Activated CD8-positive, alpha-beta memory T cell treated with anti-CD3 and anti-CD28 coated beads for 1 hour (primary cell): Measurements from ENCODE around the gene GABRR2.
A peak's percentile ranks its signal among the peaks of the same experiment; 100 is the strongest.
"Not testable (repeated sequence)": the region's sequence is repeated elsewhere in the genome, so short reads cannot be mapped to it uniquely, and the experiment has no call there.

Experiments
- DNase-seq, 2 donors: peaks; one replicate each; pipeline ENCODE4 v3.0.0-alpha.2; 2020; ENCODE audit warnings: low read depth in 1 of 2; ENCODE audit errors: extremely low read depth in 1 of 2

The GABRR2 gene

DNA sequence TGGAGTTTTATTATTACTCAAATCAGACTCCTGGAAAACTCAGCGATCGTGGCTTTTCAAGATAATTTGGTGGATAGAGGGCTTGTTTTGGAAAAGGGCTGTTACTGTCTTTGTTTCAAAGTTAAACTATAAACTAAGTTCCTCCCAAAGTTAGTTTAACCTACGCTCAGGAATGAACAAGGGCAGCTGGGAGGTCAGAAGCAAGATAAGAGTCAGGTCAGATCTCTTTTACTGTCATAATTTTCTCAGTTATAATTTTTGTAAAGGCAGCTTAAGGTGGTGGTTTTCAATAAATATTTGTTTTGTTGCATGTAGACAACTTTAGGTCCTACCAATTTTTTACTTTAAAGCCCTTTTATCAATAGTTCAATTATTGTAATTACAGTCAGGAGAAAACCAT lies 9.2 kb upstream of the GABRR2 start:
- DNase-seq, result no peak

- DNase-seq, result no peak
Measured at GRCh38 chr6:89323511-89323971, 8.4 kb upstream of the GABRR2 start.

GRCh38 chr6:89321131-89321970 lies 6.3 kb upstream of the GABRR2 start:
- no peak for DNase-seq

DNA sequence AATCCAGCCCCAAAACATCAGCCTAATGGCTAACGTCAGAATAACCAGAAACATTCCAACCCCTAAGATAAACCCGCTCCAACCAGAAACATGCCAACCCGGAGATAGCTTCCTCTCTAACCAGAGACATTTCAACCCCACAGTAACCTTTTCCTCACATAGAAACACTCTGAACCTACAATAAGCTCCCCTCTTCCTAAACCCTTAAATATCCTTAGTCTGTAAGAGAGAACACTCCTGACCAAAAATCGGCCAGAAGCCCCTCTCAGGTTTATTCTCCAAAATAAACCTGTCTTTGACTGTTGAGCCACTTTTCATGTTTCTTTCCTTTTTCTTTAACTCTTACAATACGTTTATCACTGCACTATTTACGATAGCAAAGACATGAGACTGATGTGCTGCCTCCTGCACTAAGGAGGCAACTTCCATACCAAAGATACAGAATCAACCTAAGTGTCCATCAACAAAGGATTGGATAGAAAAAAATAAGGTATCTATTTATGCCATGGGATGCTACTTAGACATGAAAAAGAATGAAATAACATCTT lies 5.0 kb upstream of the GABRR2 start:
- DNase-seq, result no peak

- DNase-seq, result no peak
Measured at GRCh38 chr6:89317067-89317466, 2.0 kb upstream of the GABRR2 start.

DNA sequence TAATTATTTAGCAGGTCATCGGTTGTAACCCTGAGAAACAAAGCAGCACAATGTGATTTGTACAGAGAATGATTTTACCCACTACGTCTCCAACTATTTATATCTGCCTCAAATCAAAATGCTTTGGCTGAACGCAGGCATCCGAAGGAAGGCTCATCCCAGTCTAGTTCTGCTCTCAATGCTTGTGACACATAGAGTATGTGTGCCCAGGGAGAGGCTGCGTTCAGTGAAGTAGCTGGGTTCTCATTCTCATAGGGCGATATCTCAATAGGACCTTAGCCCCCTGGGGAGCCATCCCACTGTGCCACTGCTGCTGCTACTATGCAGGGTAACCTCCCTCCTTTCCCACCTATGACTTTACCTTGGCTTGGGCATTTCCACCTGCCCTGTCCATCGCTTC lies 407 bp downstream of the GABRR2 start:
- DNase-seq, result no peak

- DNase-seq, result no peak
Measured at GRCh38 chr6:89313006-89313405, 2.1 kb downstream of the GABRR2 start.

GRCh38 chr6:89311853-89312531 lies 3.1 kb downstream of the GABRR2 start:
- no peak for DNase-seq

GRCh38 chr6:89311530-89311852 lies 3.6 kb downstream of the GABRR2 start:
- DNase-seq, result no peak

GRCh38 chr6:89310929-89311328 lies 4.2 kb downstream of the GABRR2 start:
- no peak for DNase-seq

DNA sequence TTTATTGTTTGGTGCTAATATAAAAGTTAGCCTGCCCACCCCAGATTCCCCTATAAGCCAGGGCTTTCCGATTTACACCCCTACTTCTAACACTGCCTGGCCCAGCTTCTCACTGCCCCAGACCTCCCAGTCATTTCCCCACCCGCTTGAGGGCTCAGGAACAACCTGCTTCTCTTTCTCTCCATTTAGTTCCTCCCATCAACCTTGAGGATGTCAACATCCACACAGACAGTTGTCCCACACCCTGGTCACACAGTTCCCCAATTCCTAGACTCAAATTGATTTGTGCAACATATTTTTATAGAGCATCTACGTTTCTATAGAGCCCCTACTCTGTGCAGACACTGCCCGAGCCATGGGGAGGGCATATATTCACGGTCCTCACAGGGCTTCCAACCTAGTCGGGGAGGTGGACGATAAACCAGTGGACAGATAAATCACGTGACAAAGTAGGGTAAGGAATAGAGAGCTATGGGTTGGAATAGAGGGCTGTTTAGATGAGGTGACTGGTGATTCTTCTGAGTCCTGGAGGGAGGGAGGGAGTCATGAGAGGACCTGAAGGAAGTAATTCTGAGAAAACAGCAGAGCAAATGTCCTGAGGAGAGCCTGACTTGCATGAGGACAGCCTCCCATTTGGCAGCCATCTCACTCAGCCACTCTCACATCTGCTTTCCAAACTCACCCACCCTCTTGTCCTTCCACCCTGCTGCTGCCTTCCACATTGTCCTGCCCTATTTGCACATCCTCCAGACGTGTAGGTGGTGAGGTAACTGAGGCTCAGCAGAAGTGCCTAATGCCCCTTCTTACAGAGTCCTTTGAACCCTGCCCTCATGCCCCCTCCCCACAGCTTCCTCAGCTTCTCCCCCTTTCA lies 6.3 kb downstream of the GABRR2 start:
- no peak for DNase-seq

DNA sequence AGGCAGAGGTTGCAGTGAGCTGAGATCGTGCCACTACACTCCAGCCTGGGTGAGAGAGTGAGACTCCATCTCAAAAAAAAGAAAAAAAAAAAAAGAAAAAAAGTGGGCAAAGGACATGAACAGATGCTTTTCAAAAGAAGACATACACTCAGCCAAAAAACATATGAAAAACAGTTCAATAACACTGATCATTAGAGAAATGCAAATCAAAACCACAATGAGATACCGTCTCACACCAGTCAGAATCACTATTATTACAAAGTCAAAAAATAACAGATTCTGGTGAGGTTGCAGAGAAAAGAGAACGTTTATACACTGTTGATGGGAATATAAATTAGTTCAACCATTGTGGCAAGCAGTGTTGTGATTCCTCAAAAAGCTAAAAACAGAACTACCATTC lies 10.6 kb downstream of the GABRR2 start:
- DNase-seq, result not testable (repeated sequence)

DNA sequence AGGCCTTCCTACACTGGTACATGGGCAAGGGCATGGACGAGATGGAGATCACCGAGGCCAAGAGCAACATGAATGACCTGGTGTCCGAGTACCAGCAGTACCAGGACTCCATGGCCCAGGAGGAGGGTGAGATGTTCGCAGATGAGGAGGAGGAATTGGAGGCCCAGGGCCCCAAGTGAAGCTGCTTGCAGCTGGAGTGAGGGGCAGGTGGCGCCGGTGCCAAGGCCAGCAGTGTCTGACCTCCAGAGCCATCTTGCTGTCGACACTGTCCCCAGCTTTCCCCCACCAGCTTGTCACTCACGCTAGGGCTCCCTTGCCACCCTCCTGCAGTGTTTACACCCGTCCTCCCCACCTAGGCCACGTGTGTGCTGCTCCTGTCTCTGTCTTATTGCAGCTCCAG lies 12.2 kb downstream of the GABRR2 start:
- no peak for DNase-seq

- no peak for DNase-seq
Measured at GRCh38 chr6:89302195-89302770, 12.8 kb downstream of the GABRR2 start.

GRCh38 chr6:89301586-89302194 lies 13.4 kb downstream of the GABRR2 start:
- no peak for DNase-seq

- DNase-seq, result no peak
Measured at GRCh38 chr6:89299466-89299850, 15.6 kb downstream of the GABRR2 start.

DNA sequence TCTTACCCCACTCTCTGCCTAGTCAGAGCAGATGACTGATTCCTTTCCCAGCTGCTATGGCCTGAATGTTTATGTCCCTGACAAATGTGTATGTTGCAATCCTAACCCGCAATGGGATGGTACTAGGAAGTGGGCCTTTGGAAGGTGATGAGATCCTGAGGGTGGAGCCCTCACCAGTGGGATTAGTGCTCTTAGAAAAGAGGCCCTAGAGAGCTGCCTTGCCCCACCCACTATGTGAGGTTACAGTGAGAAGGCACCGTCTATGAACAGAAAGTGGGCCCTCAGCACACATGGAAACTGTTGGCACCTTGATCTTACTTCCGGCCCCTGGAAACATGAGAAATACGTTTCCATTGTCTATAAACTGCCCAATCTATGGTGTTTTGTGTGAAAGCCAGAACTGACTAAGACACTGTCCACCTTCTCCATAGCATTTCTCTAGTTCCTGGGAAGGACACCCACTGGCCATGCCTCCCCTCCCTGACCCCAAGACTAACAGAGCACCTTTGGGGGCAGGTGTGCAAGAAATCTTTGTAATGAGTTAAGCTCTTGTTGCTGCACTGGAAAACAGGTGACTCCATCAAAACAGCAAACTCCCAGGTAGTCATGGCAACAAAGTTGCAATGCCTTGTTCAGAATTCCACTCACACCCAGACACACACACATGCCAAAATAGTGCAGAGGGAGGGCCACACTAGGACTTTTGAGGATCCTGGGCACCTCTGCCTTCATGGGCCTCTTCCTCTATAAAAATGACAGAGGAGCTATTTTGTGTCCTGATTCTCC lies 16.2 kb downstream of the GABRR2 start:
- DNase-seq, result peak in 1 of 2 donors; percentile 9

GRCh38 chr6:89297695-89298351 lies 17.3 kb downstream of the GABRR2 start:
- peak; percentile 5 to 22 for DNase-seq

DNA sequence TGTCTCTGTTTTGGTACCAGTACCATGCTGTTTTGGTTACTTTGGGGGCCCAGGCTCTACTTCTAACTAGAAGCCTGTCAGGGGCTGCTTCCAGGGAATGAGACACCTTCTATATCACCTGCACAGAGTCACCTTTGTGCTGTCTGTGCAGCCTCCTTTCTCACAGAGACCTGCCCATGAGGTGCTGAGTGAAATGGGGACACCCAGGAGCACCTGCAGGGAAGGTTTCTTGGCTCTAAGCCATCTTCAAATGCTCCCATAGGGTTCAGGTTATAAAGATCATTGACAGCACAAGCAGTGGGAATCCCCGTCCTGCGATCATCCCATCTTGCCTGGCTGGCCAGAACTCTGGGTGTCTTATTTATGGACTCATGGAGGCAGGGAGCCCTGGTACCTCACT lies 19.1 kb downstream of the GABRR2 start:
- DNase-seq, result no peak
